Chondrocyte (in vitro differentiated cells): Measurements from ENCODE around the gene PRKAG3. TPM values are rescaled to one million over a fixed set of nuclear protein-coding genes. Genes with fewer than 3 reads are reported as not detected.

Source experiments
- DNase-seq: peaks from one replicate; pipeline ENCODE4 v3.0.0; 2021; ENCODE audit warnings: mixed read lengths, low spot score
- H3K27ac Mint-ChIP-seq: one replicate; pipeline ENCODE4 v1.8.0; 2021; ENCODE audit warnings: mild to moderate bottlenecking, moderate library complexity, mixed read lengths; ENCODE audit not compliant: unreplicated experiment
- H3K27me3 Mint-ChIP-seq: 2 replicates; pipeline ENCODE4 v1.8.0; 2021; ENCODE audit warnings: low read depth, mixed read lengths
- H3K36me3 Mint-ChIP-seq: 2 replicates; pipeline ENCODE4 v1.8.0; 2021; ENCODE audit warnings: low read depth, mixed read lengths
- H3K4me1 Mint-ChIP-seq: 2 replicates; pipeline ENCODE4 v1.8.0; 2021; ENCODE audit warnings: low read depth, mild to moderate bottlenecking, mixed read lengths
- H3K4me3 Mint-ChIP-seq: one replicate; pipeline ENCODE4 v1.8.0; 2021; ENCODE audit warnings: mild to moderate bottlenecking, moderate library complexity, mixed read lengths; ENCODE audit not compliant: unreplicated experiment
- H3K9me3 Mint-ChIP-seq: 2 replicates; pipeline ENCODE4 v1.8.0; 2021; ENCODE audit warnings: low read depth, mixed read lengths
- total RNA-seq: library from RNA; stranded (reverse); gene quantifications from 3 replicates; pipeline ENCODE4 v1.2.1, GENCODE V29; 2021
- TF ChIP-seq, protein P1 (sequence below): fragments of 200-600 bp; sonication (generic); IDR thresholded peaks from 2 replicates; pipeline ENCODE4 v1.5.0; 2021; ENCODE audit warnings: antibody characterized with exemption, mild to moderate bottlenecking, moderate library complexity

The PRKAG3 gene
- total RNA-seq, 1 donor from 2014 or later = not detected

GRCh38 chr2:218858671-218859555 is 27.3 kb upstream of the PRKAG3 start:
- Mint-ChIP-seq H3K4me3 (peak overlapping the region; percentile 67), H3K36me3 (peaks cover 1% of the 10 kb centered on the region), H3K27ac (no peak overlapping the region), H3K27me3 (peaks cover 67% of the 10 kb centered on the region), H3K4me1 (peaks cover 24% of the 10 kb centered on the region), H3K9me3 (no peaks in the 10 kb centered on the region)
- TF ChIP-seq, protein P1, sequence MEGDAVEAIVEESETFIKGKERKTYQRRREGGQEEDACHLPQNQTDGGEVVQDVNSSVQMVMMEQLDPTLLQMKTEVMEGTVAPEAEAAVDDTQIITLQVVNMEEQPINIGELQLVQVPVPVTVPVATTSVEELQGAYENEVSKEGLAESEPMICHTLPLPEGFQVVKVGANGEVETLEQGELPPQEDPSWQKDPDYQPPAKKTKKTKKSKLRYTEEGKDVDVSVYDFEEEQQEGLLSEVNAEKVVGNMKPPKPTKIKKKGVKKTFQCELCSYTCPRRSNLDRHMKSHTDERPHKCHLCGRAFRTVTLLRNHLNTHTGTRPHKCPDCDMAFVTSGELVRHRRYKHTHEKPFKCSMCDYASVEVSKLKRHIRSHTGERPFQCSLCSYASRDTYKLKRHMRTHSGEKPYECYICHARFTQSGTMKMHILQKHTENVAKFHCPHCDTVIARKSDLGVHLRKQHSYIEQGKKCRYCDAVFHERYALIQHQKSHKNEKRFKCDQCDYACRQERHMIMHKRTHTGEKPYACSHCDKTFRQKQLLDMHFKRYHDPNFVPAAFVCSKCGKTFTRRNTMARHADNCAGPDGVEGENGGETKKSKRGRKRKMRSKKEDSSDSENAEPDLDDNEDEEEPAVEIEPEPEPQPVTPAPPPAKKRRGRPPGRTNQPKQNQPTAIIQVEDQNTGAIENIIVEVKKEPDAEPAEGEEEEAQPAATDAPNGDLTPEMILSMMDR = no peak
- peak; percentile 48 for DNase-seq

DNA sequence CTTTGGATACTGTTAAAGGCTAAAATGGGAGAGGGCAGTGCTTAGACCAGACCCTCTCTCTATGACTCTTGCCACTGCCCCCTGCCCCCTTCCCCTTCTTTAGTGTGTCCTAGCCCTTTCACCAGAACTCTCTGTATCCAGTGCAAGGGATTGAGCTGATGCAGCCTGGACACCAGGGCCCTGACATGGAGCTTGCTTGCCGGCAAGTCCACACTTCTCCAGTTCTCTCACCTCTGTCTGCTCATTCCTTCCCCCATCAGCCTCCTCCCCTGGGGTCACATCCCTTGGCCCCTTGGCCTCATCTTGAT is 26.5 kb upstream of the PRKAG3 start:
- H3K9me3 Mint-ChIP-seq = no peaks in the 10 kb centered on the region
- peaks cover 24% of the 10 kb centered on the region for H3K4me1 Mint-ChIP-seq
- no peak overlapping the region for H3K4me3 Mint-ChIP-seq
- DNase-seq = peak; percentile 25
- peaks cover 1% of the 10 kb centered on the region for H3K36me3 Mint-ChIP-seq
- TF ChIP-seq, protein P1 = no peak
- H3K27me3 Mint-ChIP-seq = peaks cover 69% of the 10 kb centered on the region
- H3K27ac Mint-ChIP-seq = no peak overlapping the region

- Mint-ChIP-seq H3K27me3 (peaks cover 65% of the 10 kb centered on the region), H3K4me3 (no peak overlapping the region), H3K4me1 (peaks cover 24% of the 10 kb centered on the region), H3K9me3 (no peaks in the 10 kb centered on the region), H3K36me3 (peaks cover 1% of the 10 kb centered on the region), H3K27ac (no peak overlapping the region)
- DNase-seq = no peak
- TF ChIP-seq, protein P1 = no peak
These were observed 26.0 kb upstream of the PRKAG3 start for GRCh38 chr2:218857371-218858137.

DNA sequence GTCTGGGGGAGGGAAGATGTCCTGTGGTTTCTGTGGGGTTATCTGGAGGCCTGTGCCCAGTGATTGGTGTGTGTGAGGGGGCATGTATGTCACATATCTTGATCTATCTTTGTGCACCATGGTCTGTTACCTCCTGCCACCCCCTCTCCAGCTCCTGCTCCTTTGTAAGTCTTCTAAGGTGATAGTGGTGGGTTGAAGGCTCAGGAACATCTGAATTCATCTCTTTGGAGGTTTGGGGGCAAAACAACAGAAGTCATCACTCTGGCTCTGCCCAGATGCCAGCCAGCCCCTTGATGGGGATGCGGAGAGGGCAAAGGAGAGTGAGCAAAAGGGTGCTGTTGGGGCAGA is 25.3 kb upstream of the PRKAG3 start:
- H3K4me1 Mint-ChIP-seq = peaks cover 24% of the 10 kb centered on the region
- no peak for DNase-seq
- TF ChIP-seq, protein P1 = no peak

GRCh38 chr2:218856167-218856895 is 24.7 kb upstream of the PRKAG3 start:
- Mint-ChIP-seq H3K9me3 (no peaks in the 10 kb centered on the region), H3K36me3 (no peaks in the 10 kb centered on the region), H3K27me3 (peaks cover 57% of the 10 kb centered on the region), H3K27ac (no peak overlapping the region), H3K4me1 (peaks cover 24% of the 10 kb centered on the region), H3K4me3 (no peak overlapping the region)
- DNase-seq = no peak
- TF ChIP-seq, protein P1 = no peak

More for the DNA sequence above, 25.3 kb upstream of the PRKAG3 start:
- H3K4me3 Mint-ChIP-seq = no peak overlapping the region
- peaks cover 63% of the 10 kb centered on the region for H3K27me3 Mint-ChIP-seq
- H3K9me3 Mint-ChIP-seq = no peaks in the 10 kb centered on the region
- peaks cover under 1% of the 10 kb centered on the region for H3K36me3 Mint-ChIP-seq
- H3K27ac Mint-ChIP-seq = no peak overlapping the region
